Memory B cell (primary cell): ENCODE data around the gene PWWP2B.

Experiments used
- ATAC-seq: fragments of 150-1000 bp; cut with Tn5 transposase; 2 replicates; pipeline ENCODE4 v1.10.0; 2021; ENCODE audit warnings: low read depth, mild to moderate bottlenecking, moderate library complexity
- DNase-seq, 2 donors: peaks; one replicate each; pipeline ENCODE4 v3.0.0; 2022; ENCODE audit warnings: low spot score in 2 of 2
- H3K27ac Mint-ChIP-seq: one replicate; pipeline ENCODE4 v1.8.0; 2022; ENCODE audit warnings: mild to moderate bottlenecking, moderate library complexity, mixed read lengths
- H3K27me3 Mint-ChIP-seq: one replicate; pipeline ENCODE4 v1.8.0; 2022; ENCODE audit warnings: mixed read lengths
- H3K36me3 Mint-ChIP-seq: one replicate; pipeline ENCODE4 v1.8.0; 2022; ENCODE audit warnings: mild to moderate bottlenecking, mixed read lengths
- H3K4me1 Mint-ChIP-seq: one replicate; pipeline ENCODE4 v1.8.0; 2022; ENCODE audit warnings: mixed read lengths
- H3K4me3 Mint-ChIP-seq: one replicate; pipeline ENCODE4 v1.8.0; 2022; ENCODE audit warnings: mild to moderate bottlenecking, moderate library complexity, mixed read lengths
- H3K9me3 Mint-ChIP-seq: one replicate; pipeline ENCODE4 v1.8.0; 2022; ENCODE audit warnings: mixed read lengths

Gene PWWP2B

GRCh38 chr10:132452651-132453469 is 55.9 kb downstream of the PWWP2B start:
- peak; percentile 92 for ATAC-seq
- H3K4me3 Mint-ChIP-seq: peak overlapping the region; percentile 21
- no peaks in the 10 kb centered on the region for H3K9me3 Mint-ChIP-seq
- DNase-seq: peak; percentile 94 to 99
- no peaks in the 10 kb centered on the region for H3K27me3 Mint-ChIP-seq
- H3K27ac Mint-ChIP-seq: peak overlapping the region; percentile 88
- H3K36me3 Mint-ChIP-seq: no peaks in the 10 kb centered on the region
- H3K4me1 Mint-ChIP-seq: peaks cover 18% of the 10 kb centered on the region

GRCh38 chr10:132453470-132453861 is 56.5 kb downstream of the PWWP2B start:
- DNase-seq (no peak), ATAC-seq (no peak)
- peaks cover 18% of the 10 kb centered on the region for H3K4me1 Mint-ChIP-seq
- H3K27me3 Mint-ChIP-seq: no peaks in the 10 kb centered on the region
- H3K36me3 Mint-ChIP-seq: no peaks in the 10 kb centered on the region
- peak overlapping the region; percentile 88 for H3K27ac Mint-ChIP-seq
- H3K9me3 Mint-ChIP-seq: no peaks in the 10 kb centered on the region
- H3K4me3 Mint-ChIP-seq: peak overlapping the region; percentile 21

GRCh38 chr10:132454296-132455198 is 57.5 kb downstream of the PWWP2B start:
- no peak overlapping the region for H3K4me3 Mint-ChIP-seq
- no peaks in the 10 kb centered on the region for H3K9me3 Mint-ChIP-seq
- H3K27me3 Mint-ChIP-seq: no peaks in the 10 kb centered on the region
- no peak for ATAC-seq
- no peak for DNase-seq
- H3K27ac Mint-ChIP-seq: no peak overlapping the region
- peaks cover 21% of the 10 kb centered on the region for H3K4me1 Mint-ChIP-seq
- no peaks in the 10 kb centered on the region for H3K36me3 Mint-ChIP-seq

GRCh38 chr10:132455441-132455971 is 58.5 kb downstream of the PWWP2B start:
- Mint-ChIP-seq H3K27me3 (no peaks in the 10 kb centered on the region), H3K27ac (no peak overlapping the region), H3K4me1 (peaks cover 20% of the 10 kb centered on the region), H3K4me3 (no peak overlapping the region), H3K9me3 (no peaks in the 10 kb centered on the region), H3K36me3 (no peaks in the 10 kb centered on the region)
- no peak for ATAC-seq
- no peak for DNase-seq

- H3K4me3 Mint-ChIP-seq: no peak overlapping the region
- H3K27me3 Mint-ChIP-seq: peaks cover 2% of the 10 kb centered on the region
- H3K9me3 Mint-ChIP-seq: no peaks in the 10 kb centered on the region
- ATAC-seq: no peak
- H3K36me3 Mint-ChIP-seq: no peaks in the 10 kb centered on the region
- H3K4me1 Mint-ChIP-seq: peaks cover 13% of the 10 kb centered on the region
- H3K27ac Mint-ChIP-seq: no peak overlapping the region
- DNase-seq: no peak
These were observed 59.2 kb downstream of the PWWP2B start for GRCh38 chr10:132455986-132456847.

GRCh38 chr10:132456881-132457280 is 59.9 kb downstream of the PWWP2B start:
- Mint-ChIP-seq H3K9me3 (no peaks in the 10 kb centered on the region), H3K27me3 (peaks cover 4% of the 10 kb centered on the region), H3K4me3 (no peak overlapping the region), H3K4me1 (peaks cover 9% of the 10 kb centered on the region), H3K27ac (no peak overlapping the region), H3K36me3 (no peaks in the 10 kb centered on the region)
- no peak for ATAC-seq
- DNase-seq: no peak

- ATAC-seq: peak; percentile 13
- H3K27me3 Mint-ChIP-seq: peaks cover 4% of the 10 kb centered on the region
- H3K27ac Mint-ChIP-seq: no peak overlapping the region
- H3K9me3 Mint-ChIP-seq: no peaks in the 10 kb centered on the region
- H3K36me3 Mint-ChIP-seq: no peaks in the 10 kb centered on the region
- peaks cover 5% of the 10 kb centered on the region for H3K4me1 Mint-ChIP-seq
- no peak overlapping the region for H3K4me3 Mint-ChIP-seq
- DNase-seq: no peak
These were observed 60.5 kb downstream of the PWWP2B start for GRCh38 chr10:132457328-132458070.

- Mint-ChIP-seq H3K4me3 (no peak overlapping the region), H3K27ac (no peak overlapping the region), H3K9me3 (no peaks in the 10 kb centered on the region), H3K4me1 (peaks cover 5% of the 10 kb centered on the region), H3K36me3 (no peaks in the 10 kb centered on the region), H3K27me3 (peaks cover 4% of the 10 kb centered on the region)
- DNase-seq: no peak
- no peak for ATAC-seq
These were observed 61.1 kb downstream of the PWWP2B start for GRCh38 chr10:132458071-132458585.

- H3K4me3 Mint-ChIP-seq: no peak overlapping the region
- ATAC-seq: peak; percentile 83
- peak; percentile 82 to 92 for DNase-seq
These were observed 61.7 kb downstream of the PWWP2B start for GRCh38 chr10:132458586-132459300.

GRCh38 chr10:132459301-132460003 is 62.5 kb downstream of the PWWP2B start:
- Mint-ChIP-seq H3K27me3 (peaks cover 4% of the 10 kb centered on the region), H3K36me3 (no peaks in the 10 kb centered on the region), H3K4me3 (no peak overlapping the region), H3K9me3 (no peaks in the 10 kb centered on the region), H3K4me1 (peaks cover 5% of the 10 kb centered on the region), H3K27ac (peak overlapping the region; percentile 41)
- no peak for DNase-seq
- ATAC-seq: no peak

More at GRCh38 chr10:132458586-132459300, 61.7 kb downstream of the PWWP2B start:
- Mint-ChIP-seq H3K27ac (peak overlapping the region; percentile 68), H3K4me1 (peaks cover 5% of the 10 kb centered on the region), H3K36me3 (no peaks in the 10 kb centered on the region), H3K27me3 (peaks cover 4% of the 10 kb centered on the region), H3K9me3 (no peaks in the 10 kb centered on the region)

GRCh38 chr10:132460071-132460470 is 63.1 kb downstream of the PWWP2B start:
- no peak for ATAC-seq
- no peaks in the 10 kb centered on the region for H3K9me3 Mint-ChIP-seq
- no peak for DNase-seq
- no peaks in the 10 kb centered on the region for H3K36me3 Mint-ChIP-seq
- no peak overlapping the region for H3K4me3 Mint-ChIP-seq
- H3K27me3 Mint-ChIP-seq: peaks cover 4% of the 10 kb centered on the region
- peak overlapping the region; percentile 41 for H3K27ac Mint-ChIP-seq
- peaks cover 5% of the 10 kb centered on the region for H3K4me1 Mint-ChIP-seq

GRCh38 chr10:132460691-132461090 is 63.7 kb downstream of the PWWP2B start:
- DNase-seq: no peak
- Mint-ChIP-seq H3K27ac (no peak overlapping the region), H3K9me3 (no peaks in the 10 kb centered on the region), H3K27me3 (peaks cover 7% of the 10 kb centered on the region), H3K36me3 (no peaks in the 10 kb centered on the region), H3K4me1 (peaks cover 5% of the 10 kb centered on the region), H3K4me3 (no peak overlapping the region)
- no peak for ATAC-seq
